Renal cortex interstitium (tissue), 3 donors: ENCODE results near the gene TRIM46. TPM values are rescaled to one million over a fixed set of nuclear protein-coding genes. Genes with fewer than 3 reads are reported as not detected.

Source experiments
- polyA plus RNA-seq, 3 donors: library from polyadenylated mRNA; unstranded; fragments of 120-200 nt; gene quantifications; one replicate each; pipeline ENCODE4 v1.2.1, GENCODE V29; 2013; ENCODE audit not compliant: insufficient read length in 3 of 3

The TRIM46 gene
- polyA plus RNA-seq, 3 donors = 3.2 to 5.7 (median 4.0) TPM

Other genes starting within 250 kb of the TRIM46 start
- 10 to 100 TPM; 37.9 to 48.3 (median 40.7) TPM for gene PMVK, start 237.1 kb upstream of the TRIM46 start, polyA plus RNA-seq
- 10 to 100 TPM; 56.2 to 80.8 (median 70.4) TPM for gene PBXIP1, start 217.8 kb upstream of the TRIM46 start, polyA plus RNA-seq
- 10 to 100 TPM; 41.5 to 48.0 (median 43.6) TPM for gene PYGO2, start 212.1 kb upstream of the TRIM46 start, polyA plus RNA-seq
- 10 to 100 TPM; 73.4 to 84.2 (median 83.4) TPM for gene SHC1, start 203.1 kb upstream of the TRIM46 start, polyA plus RNA-seq
- 100 to 1,000 TPM in 2 of 3 donors, 10 to 100 TPM in 1; 80.2 to 111 (median 109) TPM for gene CKS1B, start 199.2 kb upstream of the TRIM46 start, polyA plus RNA-seq
- gene FLAD1, start 190.5 kb upstream of the TRIM46 start, polyA plus RNA-seq = 10 to 100 TPM; 26.1 to 34.1 (median 31.6) TPM
- 1 to 10 TPM in 1 of 3 donors, under 1 TPM in 2; 0.42 to 1.6 (median 0.53) TPM for gene LENEP, start 180.3 kb upstream of the TRIM46 start, polyA plus RNA-seq
- gene ZBTB7B, start 171.0 kb upstream of the TRIM46 start, polyA plus RNA-seq = 10 to 100 TPM; 12.6 to 18.6 (median 14.5) TPM
- 1 to 10 TPM; 1.3 to 3.2 (median 2.1) TPM for gene DCST2, start 140.1 kb upstream of the TRIM46 start, polyA plus RNA-seq
- under 1 TPM; 0.12 to 0.61 (median 0.32) TPM for gene DCST1, start 140.0 kb upstream of the TRIM46 start, polyA plus RNA-seq
- 10 to 100 TPM; 31.5 to 61.4 (median 57.2) TPM for gene ADAM15, start 122.5 kb upstream of the TRIM46 start, polyA plus RNA-seq
- gene EFNA4, start 110.1 kb upstream of the TRIM46 start, polyA plus RNA-seq = 10 to 100 TPM; 18.5 to 21.2 (median 19.1) TPM
- gene EFNA3, start 95.0 kb upstream of the TRIM46 start, polyA plus RNA-seq = 1 to 10 TPM; 6.7 to 7.2 (median 7.2) TPM
- gene EFNA1, start 46.0 kb upstream of the TRIM46 start, polyA plus RNA-seq = 10 to 100 TPM; 60.4 to 78.9 (median 65.0) TPM
- gene SLC50A1, start 38.0 kb upstream of the TRIM46 start, polyA plus RNA-seq = 10 to 100 TPM; 48.7 to 64.8 (median 55.5) TPM
- 10 to 100 TPM; 33.0 to 50.0 (median 46.7) TPM for gene DPM3, start 33.3 kb upstream of the TRIM46 start, polyA plus RNA-seq
- gene KRTCAP2, start 545 bp upstream of the TRIM46 start, polyA plus RNA-seq = 100 to 1,000 TPM; 142 to 152 (median 147) TPM
- gene THBS3, start 34.0 kb downstream of the TRIM46 start, polyA plus RNA-seq = 10 to 100 TPM; 35.1 to 51.0 (median 35.4) TPM
- 10 to 100 TPM; 37.0 to 47.7 (median 41.8) TPM for gene MTX1, start 34.8 kb downstream of the TRIM46 start, polyA plus RNA-seq
- 10 to 100 TPM; 20.9 to 31.5 (median 28.1) TPM for gene ENTREP3, start 81.6 kb downstream of the TRIM46 start, polyA plus RNA-seq
- 10 to 100 TPM; 52.0 to 65.1 (median 61.8) TPM for gene SCAMP3, start 88.5 kb downstream of the TRIM46 start, polyA plus RNA-seq
- 10 to 100 TPM; 78.3 to 96.6 (median 82.5) TPM for gene CLK2, start 99.7 kb downstream of the TRIM46 start, polyA plus RNA-seq
- 10 to 100 TPM; 11.5 to 14.0 (median 11.8) TPM for gene HCN3, start 103.6 kb downstream of the TRIM46 start, polyA plus RNA-seq
- 1 to 10 TPM; 7.5 to 9.1 (median 8.8) TPM for gene PKLR, start 127.6 kb downstream of the TRIM46 start, polyA plus RNA-seq
- 100 to 1,000 TPM; 169 to 212 (median 174) TPM for gene FDPS, start 135.0 kb downstream of the TRIM46 start, polyA plus RNA-seq
- 10 to 100 TPM; 30.2 to 38.1 (median 34.2) TPM for gene RUSC1, start 147.0 kb downstream of the TRIM46 start, polyA plus RNA-seq